LNCAP (cell line): ENCODE data around the gene ID1.

Source experiments
- TF ChIP-seq, protein P1 (sequence below): fragments of 450-650 bp; IDR thresholded peaks from 2 replicates; pipeline ENCODE4 v1.5.1; 2017; ENCODE audit warnings: mild to moderate bottlenecking

The ID1 gene

DNA sequence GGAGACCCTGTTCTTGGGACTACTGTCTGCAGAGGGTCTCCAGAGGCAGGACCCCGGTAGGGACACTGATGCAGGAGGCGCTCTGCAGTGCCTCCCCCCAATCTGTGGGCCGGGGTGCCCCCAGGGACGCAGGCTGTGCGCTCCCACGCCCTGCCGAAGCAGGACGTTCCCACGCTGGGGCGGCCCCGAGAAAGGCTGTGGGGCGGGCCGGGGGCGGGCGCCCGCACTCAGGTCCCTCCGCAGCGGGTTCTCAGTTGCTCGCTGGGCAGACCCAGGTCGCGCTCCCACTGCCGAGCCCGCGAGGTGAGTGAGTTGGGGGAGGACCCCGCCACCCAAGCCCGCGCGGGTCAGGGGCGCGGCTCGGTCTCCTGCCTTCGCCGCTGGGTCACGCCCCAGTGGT is 32.6 kb downstream of the ID1 start, which contains the start of gene COX4I2:
TSS of gene COX4I2 (plus strand) at position 253 of the 400 bp plus-strand sequence. CDS start 1,106 bp downstream, outside the sequence.
- TF ChIP-seq, protein P1, sequence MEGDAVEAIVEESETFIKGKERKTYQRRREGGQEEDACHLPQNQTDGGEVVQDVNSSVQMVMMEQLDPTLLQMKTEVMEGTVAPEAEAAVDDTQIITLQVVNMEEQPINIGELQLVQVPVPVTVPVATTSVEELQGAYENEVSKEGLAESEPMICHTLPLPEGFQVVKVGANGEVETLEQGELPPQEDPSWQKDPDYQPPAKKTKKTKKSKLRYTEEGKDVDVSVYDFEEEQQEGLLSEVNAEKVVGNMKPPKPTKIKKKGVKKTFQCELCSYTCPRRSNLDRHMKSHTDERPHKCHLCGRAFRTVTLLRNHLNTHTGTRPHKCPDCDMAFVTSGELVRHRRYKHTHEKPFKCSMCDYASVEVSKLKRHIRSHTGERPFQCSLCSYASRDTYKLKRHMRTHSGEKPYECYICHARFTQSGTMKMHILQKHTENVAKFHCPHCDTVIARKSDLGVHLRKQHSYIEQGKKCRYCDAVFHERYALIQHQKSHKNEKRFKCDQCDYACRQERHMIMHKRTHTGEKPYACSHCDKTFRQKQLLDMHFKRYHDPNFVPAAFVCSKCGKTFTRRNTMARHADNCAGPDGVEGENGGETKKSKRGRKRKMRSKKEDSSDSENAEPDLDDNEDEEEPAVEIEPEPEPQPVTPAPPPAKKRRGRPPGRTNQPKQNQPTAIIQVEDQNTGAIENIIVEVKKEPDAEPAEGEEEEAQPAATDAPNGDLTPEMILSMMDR: no peak

- TF ChIP-seq, protein P1: no peak
Measured at GRCh38 chr20:31638317-31638716, 33.2 kb downstream of the ID1 start.

DNA sequence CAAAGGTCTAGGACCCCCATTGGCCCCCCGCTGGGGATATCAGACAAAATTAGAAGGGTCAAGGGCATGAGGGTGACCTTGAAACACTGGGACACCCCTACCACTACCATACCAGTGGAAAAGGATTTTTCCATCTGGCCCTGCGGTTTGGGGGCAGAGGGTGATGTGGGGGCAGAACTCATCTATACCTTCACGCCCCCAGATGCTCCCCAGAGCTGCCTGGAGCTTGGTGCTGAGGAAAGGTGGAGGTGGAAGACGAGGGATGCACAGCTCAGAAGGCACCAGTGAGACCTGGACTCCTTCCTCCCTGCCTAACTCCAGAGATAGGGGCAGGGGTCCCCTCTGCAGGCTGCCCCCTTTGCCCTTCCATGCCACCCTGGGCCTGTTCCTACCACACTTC is 33.7 kb downstream of the ID1 start:
- TF ChIP-seq, protein P1: no peak

DNA sequence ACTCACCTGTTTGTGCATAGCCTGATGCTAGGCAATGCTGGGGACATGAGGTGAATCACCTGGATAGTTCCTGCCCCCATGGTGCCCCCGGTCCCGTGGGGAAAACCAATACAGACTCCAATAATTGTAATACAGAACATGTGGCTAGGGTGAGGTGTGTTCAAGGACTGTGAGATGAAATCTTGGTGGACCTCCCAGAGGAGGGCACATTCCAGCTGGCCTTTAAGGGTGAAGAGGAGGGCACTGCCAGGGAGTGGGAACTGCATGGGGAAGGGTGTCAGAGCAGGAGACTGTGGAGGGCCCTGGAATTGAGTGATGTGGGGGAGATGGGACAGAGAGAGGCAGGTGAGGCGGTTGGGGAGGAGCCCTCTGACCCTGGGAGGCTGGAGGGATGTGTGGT is 35.2 kb downstream of the ID1 start:
- TF ChIP-seq, protein P1: no peak

GRCh38 chr20:31641391-31641790 is 36.3 kb downstream of the ID1 start:
- TF ChIP-seq, protein P1: no peak

DNA sequence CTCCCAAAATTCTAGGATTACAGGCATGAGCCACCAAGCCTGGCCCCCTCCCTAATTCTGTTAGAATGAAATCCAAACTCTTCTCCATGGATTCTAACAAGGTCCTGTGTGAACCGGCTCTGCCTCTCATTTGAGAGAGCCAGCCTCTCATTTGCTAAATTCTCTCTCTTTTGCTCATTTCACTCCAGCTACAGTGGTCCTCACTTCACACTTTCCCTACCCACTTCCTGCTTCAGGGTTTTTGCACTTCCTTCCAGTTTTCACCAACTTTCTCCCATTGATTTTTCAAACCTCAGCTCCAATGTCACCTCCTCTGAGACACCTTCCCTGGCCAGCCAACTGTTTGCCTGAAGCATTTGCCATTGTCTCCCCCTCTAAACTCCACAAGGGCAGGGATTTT is 37.7 kb downstream of the ID1 start:
- TF ChIP-seq, protein P1: no peak

GRCh38 chr20:31643522-31643921 is 38.4 kb downstream of the ID1 start:
- TF ChIP-seq, protein P1: no peak

DNA sequence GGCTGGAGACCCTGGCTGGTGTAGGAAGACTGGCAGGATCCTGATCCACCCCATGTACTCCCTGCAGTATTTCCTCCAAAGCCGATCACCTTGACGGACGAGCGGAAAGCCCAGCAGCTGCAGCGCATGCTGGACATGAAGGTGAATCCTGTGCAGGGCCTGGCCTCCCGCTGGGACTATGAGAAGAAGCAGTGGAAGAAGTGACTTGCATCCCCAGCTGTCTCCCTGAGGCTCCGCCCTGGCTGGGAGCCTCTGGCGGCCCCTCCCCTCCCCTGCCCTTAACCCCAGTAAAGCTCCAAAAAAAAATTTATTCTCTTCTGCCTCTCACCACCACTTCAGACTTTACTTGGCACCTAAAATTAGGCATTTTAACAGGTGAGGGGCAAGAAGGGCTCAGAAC is 39.6 kb downstream of the ID1 start:
- TF ChIP-seq, protein P1: no peak
